A549 (cell line): ENCODE data around the gene TAF9B. TPM values are rescaled to one million over a fixed set of nuclear protein-coding genes. Genes with fewer than 3 reads are reported as not detected.

ENCODE experiments used
- ATAC-seq, 2 experiments: fragments of 200-7000 bp in 1 of 2; fragments of >200 bp in 1 of 2; cut with Nextera tagmentation in 1 of 2; cut with Tn5 transposase in 1 of 2; 3 replicates each; pipeline versions ENCODE4 v1.8.0 to v1.9.1; 2018 to 2020; ENCODE audit warnings: mild to moderate bottlenecking in 1 of 2, moderate library complexity in 1 of 2
- CTCF ChIA-PET: fragments of 300-600 bp; sonication (Branson Sonifier 250); formaldehyde crosslinking; extraction: SDS; loops from one replicate; lab custom pipeline; 2021; ENCODE audit warnings: antibody characterized with exemption, inconsistent platforms; lab: Yijun Ruan, JAX
- POLR2A ChIA-PET: fragments of 350-600 bp; formaldehyde crosslinking; extraction: SDS; loops from one replicate; lab custom pipeline; 2021; ENCODE audit warnings: antibody characterized with exemption, inconsistent platforms; lab: Yijun Ruan, JAX
- DNase-seq, 2 experiments: peaks; one replicate each; pipeline versions ENCODE4 v3.0.0 to v3.0.0-alpha.2; 2011 to 2016; ENCODE audit warnings: low read depth in 1 of 2, low spot score in 1 of 2
- FAIRE-seq: peaks from 2 replicates; lab custom pipeline; 2011; peaks lifted over from hg19 to GRCh38; lab: Jason Lieb, UNC
- H3K27ac ChIP-seq, 2 experiments: fragments of >200 bp; sonication (Bioruptor Twin); formaldehyde crosslinking; 3 replicates each; pipeline ENCODE4 v1.5.1; 2016 to 2017
- H3K4me1 ChIP-seq: fragments of >200 bp; sonication (Bioruptor Twin); formaldehyde crosslinking; 3 replicates; pipeline ENCODE4 v1.6.1; 2016
- H3K4me2 ChIP-seq: fragments of >200 bp; sonication (Bioruptor Twin); formaldehyde crosslinking; 3 replicates; pipeline ENCODE4 v1.6.1; 2016
- H3K4me3 ChIP-seq: fragments of >200 bp; sonication (Bioruptor Twin); formaldehyde crosslinking; 3 replicates; pipeline ENCODE4 v1.5.1; 2016
- H3K9me3 ChIP-seq: fragments of >200 bp; sonication (Bioruptor Twin); formaldehyde crosslinking; 3 replicates; pipeline ENCODE4 v1.6.1; 2016
- BHLHE40 ChIP-seq: IDR thresholded peaks from 2 replicates; pipeline ENCODE4 v1.6.1; 2012; ENCODE audit warnings: low read depth, low read length, inconsistent platforms
- CEBPB ChIP-seq, 2 experiments: fragments of >200 bp in 1 of 2; sonication (Bioruptor Twin) in 1 of 2; formaldehyde crosslinking in 1 of 2; IDR thresholded peaks; 2 replicates each; pipeline ENCODE4 v1.6.1; 2012 to 2016
- CHD2 ChIP-seq: fragments of 150-350 bp; IDR thresholded peaks from 2 replicates; pipeline ENCODE4 v1.6.1; 2014; ENCODE audit warnings: low read length; ENCODE audit not compliant: partially characterized antibody
- EHF ChIP-seq: fragments of 250-450 bp; sonication (Bioruptor Pico); IDR thresholded peaks from 2 replicates; pipeline ENCODE4 v1.5.0; 2020; ENCODE audit warnings: mild to moderate bottlenecking
- EHMT2 ChIP-seq: fragments of 200-600 bp; sonication (generic); IDR thresholded peaks from 2 replicates; pipeline ENCODE4 v1.6.1; 2016; ENCODE audit warnings: antibody characterized with exemption, low read depth, mild to moderate bottlenecking, moderate library complexity
- ESRRA ChIP-seq: fragments of 150-350 bp; IDR thresholded peaks from 2 replicates; pipeline ENCODE4 v1.6.1; 2014; ENCODE audit warnings: mild to moderate bottlenecking, low read length, borderline replicate concordance
- FOSL2 ChIP-seq, 2 experiments: fragments of 450-650 bp in 1 of 2; fragments of >200 bp in 1 of 2; sonication (Bioruptor Twin) in 1 of 2; formaldehyde crosslinking; IDR thresholded peaks; 2 replicates each; pipeline versions ENCODE4 v1.5.0 to v1.6.1; 2016 to 2020; ENCODE audit warnings: mild to moderate bottlenecking in 1 of 2, moderate library complexity in 1 of 2
- FOXS1 ChIP-seq: fragments of 250-450 bp; sonication (Bioruptor Pico); IDR thresholded peaks from 2 replicates; pipeline ENCODE4 v1.5.0; 2020; ENCODE audit warnings: mild to moderate bottlenecking, moderate library complexity
- HOXA7 ChIP-seq: fragments of 250-450 bp; sonication (Bioruptor Pico); IDR thresholded peaks from 2 replicates; pipeline ENCODE4 v1.5.0; 2020; ENCODE audit warnings: mild to moderate bottlenecking, moderate library complexity
- HOXB13 ChIP-seq: fragments of 250-450 bp; sonication (Bioruptor Pico); IDR thresholded peaks from 2 replicates; pipeline ENCODE4 v1.5.0; 2020; ENCODE audit warnings: low read depth, mild to moderate bottlenecking, moderate library complexity
- JUNB ChIP-seq: fragments of >200 bp; sonication (Bioruptor Twin); formaldehyde crosslinking; IDR thresholded peaks from 2 replicates; pipeline ENCODE4 v1.6.1; 2016
- KDM1A ChIP-seq: fragments of 200-600 bp; sonication (generic); IDR thresholded peaks from 2 replicates; pipeline ENCODE4 v1.6.1; 2016; ENCODE audit warnings: low read depth, mild to moderate bottlenecking
- KDM5A ChIP-seq: fragments of 200-600 bp; sonication (generic); IDR thresholded peaks from 2 replicates; pipeline ENCODE4 v1.6.1; 2016; ENCODE audit warnings: antibody characterized with exemption, mild to moderate bottlenecking
- MAX ChIP-seq: IDR thresholded peaks from 2 replicates; pipeline ENCODE4 v1.6.1; 2012
- MYC ChIP-seq: IDR thresholded peaks from 2 replicates; pipeline ENCODE4 v1.6.1; 2012; ENCODE audit warnings: mild to moderate bottlenecking, inconsistent platforms, low read length, improper control_type of control experiment, borderline replicate concordance
- NFE2L2 ChIP-seq: fragments of 150-350 bp; conservative IDR thresholded peaks from 2 replicates; pipeline ENCODE4 v1.6.1; 2014; ENCODE audit warnings: low read length
- POLR2A ChIP-seq: IDR thresholded peaks from 2 replicates; pipeline ENCODE4 v1.6.1; 2012; ENCODE audit warnings: mild to moderate bottlenecking, low read length
- POLR2AphosphoS2 ChIP-seq: conservative IDR thresholded peaks from 2 replicates; pipeline ENCODE4 v1.6.1; 2012; ENCODE audit warnings: low read length, improper control_type of control experiment, inconsistent platforms
- RAD21 ChIP-seq, 2 experiments: fragments of >200 bp in 1 of 2; sonication (Bioruptor Twin) in 1 of 2; formaldehyde crosslinking in 1 of 2; IDR thresholded peaks in 1 of 2; conservative IDR thresholded peaks in 1 of 2; 2 replicates in 1 of 2; 3 replicates in 1 of 2; pipeline ENCODE4 v1.6.1; 2012 to 2018; ENCODE audit warnings: inconsistent platforms in 1 of 2
- RNF2 ChIP-seq: fragments of 200-600 bp; sonication (generic); IDR thresholded peaks from 2 replicates; pipeline ENCODE4 v1.6.1; 2016; ENCODE audit warnings: low read depth, mild to moderate bottlenecking, antibody characterized with exemption, moderate library complexity, borderline replicate concordance
- TP53 ChIP-seq: fragments of 250-450 bp; sonication (Bioruptor Pico); IDR thresholded peaks from 2 replicates; pipeline ENCODE4 v1.5.0; 2021; ENCODE audit warnings: mild to moderate bottlenecking, moderate library complexity
- ZFP36 ChIP-seq: fragments of 450-650 bp; IDR thresholded peaks from 2 replicates; pipeline ENCODE4 v1.6.1; 2014; ENCODE audit warnings: borderline replicate concordance; ENCODE audit not compliant: partially characterized antibody
- ZSCAN20 ChIP-seq: fragments of 250-450 bp; sonication (Bioruptor Pico); IDR thresholded peaks from 2 replicates; pipeline ENCODE4 v1.8.0; 2022; ENCODE audit warnings: mild to moderate bottlenecking, moderate library complexity
- WGBS: methylation state at CpG from one replicate; pipeline ENCODE4 v1.1.6; 2017; ENCODE audit errors: missing lambda C conversion rate; 5-methylcytosine and 5-hydroxymethylcytosine counted together
- polyA plus RNA-seq, 4 experiments: library from polyadenylated mRNA; depleted of rRNA in 3 of 4; stranded (reverse); fragments of >200 nt; fragmentation: RNase III in 1 of 4; extraction: RNeasy Plus Mini Kit Qiagen cat#74134 plus additional on column Dnase treatment in 1 of 4; gene quantifications; 2 replicates in 3 of 4; 3 replicates in 1 of 4; pipeline ENCODE4 v1.2.3, GENCODE V29; 2011 to 2017
- TF ChIP-seq, protein P1 (sequence below): fragments of 250-450 bp; sonication (Bioruptor Pico); IDR thresholded peaks from 2 replicates; pipeline ENCODE4 v1.5.0; 2021; ENCODE audit warnings: mild to moderate bottlenecking, moderate library complexity, borderline replicate concordance

The TAF9B gene
- polyA plus RNA-seq, 2 of the 4 experiments (the other 2 are of a cell fraction), result 14.5 to 43.4 TPM

- TF ChIP-seq ZSCAN20 (CRISPR knock-in tag) (no peak), MYC (no peak), EHF (no peak), FOSL2 (IDR thresholded peaks at IDR 0.05) (no peak), FOSL2 (CRISPR knock-in tag; IDR thresholded peaks at IDR 0.05) (no peak), BHLHE40 (no peak), NFE2L2 (no peak), JUNB (no peak), POLR2A (peak; percentile 94)
- TF ChIP-seq, protein P1, sequence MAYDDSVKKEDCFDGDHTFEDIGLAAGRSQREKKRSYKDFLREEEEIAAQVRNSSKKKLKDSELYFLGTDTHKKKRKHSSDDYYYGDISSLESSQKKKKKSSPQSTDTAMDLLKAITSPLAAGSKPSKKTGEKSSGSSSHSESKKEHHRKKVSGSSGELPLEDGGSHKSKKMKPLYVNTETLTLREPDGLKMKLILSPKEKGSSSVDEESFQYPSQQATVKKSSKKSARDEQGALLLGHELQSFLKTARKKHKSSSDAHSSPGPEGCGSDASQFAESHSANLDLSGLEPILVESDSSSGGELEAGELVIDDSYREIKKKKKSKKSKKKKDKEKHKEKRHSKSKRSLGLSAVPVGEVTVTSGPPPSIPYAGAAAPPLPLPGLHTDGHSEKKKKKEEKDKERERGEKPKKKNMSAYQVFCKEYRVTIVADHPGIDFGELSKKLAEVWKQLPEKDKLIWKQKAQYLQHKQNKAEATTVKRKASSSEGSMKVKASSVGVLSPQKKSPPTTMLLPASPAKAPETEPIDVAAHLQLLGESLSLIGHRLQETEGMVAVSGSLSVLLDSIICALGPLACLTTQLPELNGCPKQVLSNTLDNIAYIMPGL (CRISPR knock-in tag), result no peak
These were observed 35.6 kb downstream of the TAF9B start, which contains the start of gene PGK1 (continued) for GRCh38 chrX:78103623-78104446.

DNA sequence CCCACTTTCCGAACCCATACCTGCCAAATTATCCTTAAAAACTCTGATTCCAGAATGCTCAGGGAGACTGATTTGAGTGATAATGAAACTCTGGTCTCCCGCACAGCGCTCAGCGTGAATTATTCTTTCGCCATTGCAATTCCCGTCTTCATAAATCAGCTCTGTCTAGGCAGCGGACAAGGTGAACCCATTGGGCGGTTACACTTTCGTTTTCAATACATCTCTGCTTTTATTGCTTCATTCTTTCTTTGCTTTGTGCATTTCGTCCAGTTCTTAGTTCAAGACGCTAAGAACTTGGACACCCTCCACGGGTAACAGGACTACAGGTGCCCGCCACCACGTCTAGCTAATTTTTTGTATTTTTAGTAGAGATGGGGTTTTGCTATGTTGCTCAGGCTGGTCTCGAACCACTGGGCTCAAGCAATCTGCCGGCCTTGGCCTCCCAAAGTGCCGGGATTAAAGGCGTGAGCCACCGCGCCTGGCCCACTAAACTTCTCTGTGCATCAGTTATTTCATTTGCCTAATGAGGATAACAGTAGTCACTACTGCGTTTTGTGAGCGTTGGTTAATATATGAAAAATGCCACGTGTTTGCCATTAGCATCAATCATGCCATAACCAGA is 36.3 kb downstream of the TAF9B start:
- FAIRE-seq (no peak), ATAC-seq (no peak), DNase-seq (no peak)
- ChIA-PET CTCF (interaction anchor here (3.3 kb wide), 1 partner anchor 11 kb away, joined by 11 read pairs; no protein-coding TSS in a partner anchor), POLR2A (interaction anchor here (1.1 kb wide), 1 partner anchor 38 kb away, joined by 4 read pairs; no protein-coding TSS in a partner anchor)
- Histone ChIP-seq H3K27ac (peak overlapping the region; percentile 88 to 92), H3K4me3 (peak overlapping the region; percentile 41), H3K4me1 (peaks cover 30% of the 10 kb centered on the region), H3K4me2 (peak overlapping the region; percentile 76), H3K9me3 (no peaks in the 10 kb centered on the region)
- TF ChIP-seq CEBPB (IDR thresholded peaks at IDR 0.05) (no peak), EHMT2 (no peak), POLR2A (no peak), ZFP36 (no peak), NFE2L2 (no peak), KDM5A (no peak), EHF (no peak)
- TF ChIP-seq, protein P1 (CRISPR knock-in tag), result no peak
- WGBS, result 93% methylated on average over 23 of the region's 23 CpGs

- Histone ChIP-seq H3K9me3 (no peaks in the 10 kb centered on the region), H3K4me1 (peaks cover 20% of the 10 kb centered on the region), H3K4me2 (no peak overlapping the region), H3K27ac (no peak overlapping the region), H3K4me3 (no peak overlapping the region)
- no peak for DNase-seq
- WGBS, result 100% methylated on average over 1 of the region's 1 CpG
- no peak for FAIRE-seq
- no peak for ATAC-seq
- no peak for TF ChIP-seq CHD2
- TF ChIP-seq, protein P1 (CRISPR knock-in tag), result no peak
- no peak for TF ChIP-seq RNF2
- TF ChIP-seq EHMT2, result no peak
- no peak for TF ChIP-seq TP53 (CRISPR knock-in tag)
- no peak for TF ChIP-seq HOXA7 (CRISPR knock-in tag)
- TF ChIP-seq BHLHE40, result no peak
- no peak for TF ChIP-seq HOXB13 (CRISPR knock-in tag)
- no peak for TF ChIP-seq RAD21 (conservative IDR thresholded peaks at IDR 0.05 in 1 of 2, IDR thresholded peaks at IDR 0.05 in 1 of 2)
- no peak for TF ChIP-seq MAX
- TF ChIP-seq ESRRA, result no peak
- no peak for TF ChIP-seq KDM1A
- no peak for TF ChIP-seq FOXS1 (CRISPR knock-in tag)
- no peak for TF ChIP-seq POLR2AphosphoS2
- ChIA-PET POLR2A (no interaction called here), CTCF (interaction anchor here (3.3 kb wide), 1 partner anchor 10 kb away, joined by 11 read pairs; no protein-coding TSS in a partner anchor)
These were observed 37.4 kb downstream of the TAF9B start for GRCh38 chrX:78102091-78102490.
